ENCODE measurements around the gene CD8A. TPM values are rescaled to one million over a fixed set of nuclear protein-coding genes. Genes with fewer than 3 reads are reported as not detected.

Gene CD8A
- total and polyA plus RNA-seq, 2 of the 8 experiments (the other 6 are each of a cell fraction or from before 2014, with no cell fraction given), result 0.14 to 0.39 TPM

DNA sequence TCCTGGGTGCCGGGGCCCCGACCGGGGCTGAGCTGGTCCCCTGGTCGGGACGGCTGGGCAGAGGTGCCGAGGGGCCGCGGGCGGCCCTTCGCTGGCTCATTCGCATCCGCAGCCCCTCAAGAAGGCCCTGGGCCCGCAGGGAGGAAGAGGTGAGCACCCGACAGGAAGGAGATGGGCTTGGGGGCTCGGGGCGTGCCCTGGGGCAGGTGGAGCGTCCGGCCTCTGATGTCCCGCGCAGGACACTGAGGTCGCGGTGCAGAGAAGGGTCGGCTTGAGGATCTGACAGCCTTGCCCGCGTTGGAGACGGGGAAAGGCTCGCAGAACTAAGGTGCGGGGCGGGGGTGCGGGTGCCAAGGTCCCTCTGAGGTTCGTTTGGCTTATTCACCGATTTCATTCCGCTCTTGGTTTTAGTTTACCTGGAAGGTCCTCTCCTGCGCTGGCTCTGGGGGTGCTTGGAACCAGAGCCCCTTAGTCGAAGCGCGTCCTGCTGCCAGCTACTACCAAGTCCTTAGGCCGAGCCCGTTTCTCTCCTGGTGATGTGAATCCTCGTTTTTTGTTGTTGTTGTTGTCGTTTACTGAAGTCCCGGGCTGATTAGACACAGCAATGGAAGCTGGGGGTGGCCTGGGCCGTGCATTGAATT lies 18.9 kb upstream of the CD8A start (continued):
- TF ChIP-seq CTBP2 (IDR thresholded peaks at IDR 0.05; ENCODE audit: borderline replicate concordance, insufficient read depth, insufficient read length, low read length) (no peak), TCF12 (IDR thresholded peaks at IDR 0.05; ENCODE audit: low read depth, low read length) (no peak)
